A673 (cell line): Measurements from ENCODE around the gene TRPM3. TPM values are rescaled to one million over a fixed set of nuclear protein-coding genes. Genes with fewer than 3 reads are reported as not detected.

Experiments
- BruUV-seq: library from RNA; stranded (reverse); fragments of 400-500 nt; replicated peaks from 2 replicates; lab custom pipeline; 2021; lab: Mats Ljungman, UMichigan
- CTCF ChIA-PET: fragments of 300-600 bp; sonication (Branson Sonifier 250); formaldehyde crosslinking; loops from one replicate; lab custom pipeline; 2022; ENCODE audit warnings: antibody characterized with exemption; lab: Charles Lee
- POLR2A ChIA-PET: fragments of 300-600 bp; sonication (Branson Sonifier 250); formaldehyde crosslinking; loops from one replicate; lab custom pipeline; 2022; ENCODE audit warnings: antibody characterized with exemption; ENCODE audit not compliant: low non-redundant PET; lab: Charles Lee
- DNase-seq: peaks from one replicate; pipeline ENCODE4 v3.0.0-alpha.2; 2015; ENCODE audit warnings: low spot score
- H3K27ac ChIP-seq: fragments of 200-600 bp; sonication (generic); 2 replicates; pipeline ENCODE4 v1.5.1; 2016; ENCODE audit warnings: mixed run types, low read depth, mild to moderate bottlenecking, mixed read lengths, antibody characterized with exemption, low read length; ENCODE audit not compliant: poor library complexity, severe bottlenecking
- H3K27me3 ChIP-seq: fragments of 200-600 bp; sonication (generic); replicated peaks from 2 replicates; pipeline ENCODE4 v1.6.1; 2017; ENCODE audit warnings: mixed run types, low read depth, mild to moderate bottlenecking, mixed read lengths, antibody characterized with exemption, low read length; ENCODE audit not compliant: insufficient read depth, poor library complexity
- H3K36me3 ChIP-seq: fragments of 200-600 bp; sonication (generic); 2 replicates; pipeline ENCODE4 v1.6.1; 2016; ENCODE audit warnings: mixed run types, mild to moderate bottlenecking, mixed read lengths, antibody characterized with exemption, low read length; ENCODE audit not compliant: insufficient read depth, poor library complexity, severe bottlenecking
- H3K4me1 ChIP-seq: fragments of 200-600 bp; sonication (generic); 2 replicates; pipeline ENCODE4 v1.6.1; 2017; ENCODE audit warnings: mixed run types, mild to moderate bottlenecking, mixed read lengths, antibody characterized with exemption, low read length; ENCODE audit not compliant: insufficient read depth, poor library complexity, severe bottlenecking
- H3K4me3 ChIP-seq: fragments of 200-600 bp; sonication (generic); 2 replicates; pipeline ENCODE4 v1.5.1; 2016; ENCODE audit warnings: low read depth, mixed run types, mild to moderate bottlenecking, mixed read lengths, low read length; ENCODE audit not compliant: poor library complexity, severe bottlenecking
- H3K9me3 ChIP-seq: fragments of 200-600 bp; sonication (generic); 2 replicates; pipeline ENCODE4 v1.6.1; 2016; ENCODE audit warnings: mixed run types, low read depth, mild to moderate bottlenecking, mixed read lengths, antibody characterized with exemption, low read length; ENCODE audit not compliant: poor library complexity, severe bottlenecking
- EZH2 ChIP-seq: fragments of 200-600 bp; sonication (generic); IDR thresholded peaks from 2 replicates; pipeline ENCODE4 v1.6.1; 2017; ENCODE audit warnings: borderline replicate concordance, low read depth, mild to moderate bottlenecking, mixed read lengths, antibody characterized with exemption, low read length; ENCODE audit not compliant: poor library complexity, severe bottlenecking
- intact Hi-C: fragments of 100-400 bp; cut with micrococcal nuclease; formaldehyde crosslinking; loops from one replicate; pipeline ENCODE4 v1.10.0; 2022; ENCODE audit not compliant: unreplicated experiment
- total RNA-seq: library from RNA; stranded (reverse); gene quantifications from 2 replicates; pipeline ENCODE4 v1.2.3, GENCODE V29; 2021
- TF ChIP-seq, protein P1 (sequence below): fragments of 300-800, 200-600 bp; sonication (generic); conservative IDR thresholded peaks from 2 replicates; pipeline ENCODE4 v1.5.1; 2017; ENCODE audit warnings: low read depth, mild to moderate bottlenecking, antibody characterized with exemption, low read length, moderate library complexity, mixed read lengths

Gene TRPM3
- total RNA-seq, 1 experiment from 2014 or later: not detected

GRCh38 chr9:70881333-70881732 lies 240.1 kb downstream of the TRPM3 start:
- no peaks in the 10 kb centered on the region for H3K9me3 ChIP-seq
- CTCF ChIA-PET: no interaction called here
- TF ChIP-seq, protein P1, sequence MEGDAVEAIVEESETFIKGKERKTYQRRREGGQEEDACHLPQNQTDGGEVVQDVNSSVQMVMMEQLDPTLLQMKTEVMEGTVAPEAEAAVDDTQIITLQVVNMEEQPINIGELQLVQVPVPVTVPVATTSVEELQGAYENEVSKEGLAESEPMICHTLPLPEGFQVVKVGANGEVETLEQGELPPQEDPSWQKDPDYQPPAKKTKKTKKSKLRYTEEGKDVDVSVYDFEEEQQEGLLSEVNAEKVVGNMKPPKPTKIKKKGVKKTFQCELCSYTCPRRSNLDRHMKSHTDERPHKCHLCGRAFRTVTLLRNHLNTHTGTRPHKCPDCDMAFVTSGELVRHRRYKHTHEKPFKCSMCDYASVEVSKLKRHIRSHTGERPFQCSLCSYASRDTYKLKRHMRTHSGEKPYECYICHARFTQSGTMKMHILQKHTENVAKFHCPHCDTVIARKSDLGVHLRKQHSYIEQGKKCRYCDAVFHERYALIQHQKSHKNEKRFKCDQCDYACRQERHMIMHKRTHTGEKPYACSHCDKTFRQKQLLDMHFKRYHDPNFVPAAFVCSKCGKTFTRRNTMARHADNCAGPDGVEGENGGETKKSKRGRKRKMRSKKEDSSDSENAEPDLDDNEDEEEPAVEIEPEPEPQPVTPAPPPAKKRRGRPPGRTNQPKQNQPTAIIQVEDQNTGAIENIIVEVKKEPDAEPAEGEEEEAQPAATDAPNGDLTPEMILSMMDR: no peak
- TF ChIP-seq EZH2: no peak
- no peak overlapping the region for H3K27ac ChIP-seq
- BruUV-seq: no TSS peak
- H3K4me3 ChIP-seq: no peak overlapping the region
- intact Hi-C loops: no loop called here
- H3K4me1 ChIP-seq: no peaks in the 10 kb centered on the region
- no peak for DNase-seq
- POLR2A ChIA-PET: no interaction called here
- H3K27me3 ChIP-seq: no peaks in the 10 kb centered on the region
- H3K36me3 ChIP-seq: no peaks in the 10 kb centered on the region

- CTCF ChIA-PET: no interaction called here
- H3K27ac ChIP-seq: no peak overlapping the region
- no peaks in the 10 kb centered on the region for H3K9me3 ChIP-seq
- H3K27me3 ChIP-seq: no peaks in the 10 kb centered on the region
- no peaks in the 10 kb centered on the region for H3K36me3 ChIP-seq
- H3K4me1 ChIP-seq: no peaks in the 10 kb centered on the region
- POLR2A ChIA-PET: no interaction called here
- no peak overlapping the region for H3K4me3 ChIP-seq
- intact Hi-C loops: no loop called here
- TF ChIP-seq, protein P1: no peak
- no peak for TF ChIP-seq EZH2
- no peak for DNase-seq
- no TSS peak for BruUV-seq
Observed at GRCh38 chr9:70880535-70880934, 240.9 kb downstream of the TRPM3 start.

GRCh38 chr9:70878576-70878975 lies 242.8 kb downstream of the TRPM3 start:
- ChIA-PET POLR2A (no interaction called here), CTCF (no interaction called here)
- Histone ChIP-seq H3K36me3 (no peaks in the 10 kb centered on the region), H3K9me3 (no peaks in the 10 kb centered on the region), H3K27ac (no peak overlapping the region), H3K27me3 (no peaks in the 10 kb centered on the region), H3K4me1 (no peaks in the 10 kb centered on the region), H3K4me3 (no peak overlapping the region)
- BruUV-seq: no TSS peak
- DNase-seq: no peak
- TF ChIP-seq, protein P1: no peak
- no peak for TF ChIP-seq EZH2
- intact Hi-C loops: no loop called here
